ENCODE measurements around the gene CTNNBIP1.

CTNNBIP1 gene

GRCh38 chr1:9903801-9904527 is 6.1 kb downstream of the CTNNBIP1 start:
- no peak for DNase-seq

GRCh38 chr1:9902060-9902452 is 8.0 kb downstream of the CTNNBIP1 start:
- DNase-seq = no peak

DNA sequence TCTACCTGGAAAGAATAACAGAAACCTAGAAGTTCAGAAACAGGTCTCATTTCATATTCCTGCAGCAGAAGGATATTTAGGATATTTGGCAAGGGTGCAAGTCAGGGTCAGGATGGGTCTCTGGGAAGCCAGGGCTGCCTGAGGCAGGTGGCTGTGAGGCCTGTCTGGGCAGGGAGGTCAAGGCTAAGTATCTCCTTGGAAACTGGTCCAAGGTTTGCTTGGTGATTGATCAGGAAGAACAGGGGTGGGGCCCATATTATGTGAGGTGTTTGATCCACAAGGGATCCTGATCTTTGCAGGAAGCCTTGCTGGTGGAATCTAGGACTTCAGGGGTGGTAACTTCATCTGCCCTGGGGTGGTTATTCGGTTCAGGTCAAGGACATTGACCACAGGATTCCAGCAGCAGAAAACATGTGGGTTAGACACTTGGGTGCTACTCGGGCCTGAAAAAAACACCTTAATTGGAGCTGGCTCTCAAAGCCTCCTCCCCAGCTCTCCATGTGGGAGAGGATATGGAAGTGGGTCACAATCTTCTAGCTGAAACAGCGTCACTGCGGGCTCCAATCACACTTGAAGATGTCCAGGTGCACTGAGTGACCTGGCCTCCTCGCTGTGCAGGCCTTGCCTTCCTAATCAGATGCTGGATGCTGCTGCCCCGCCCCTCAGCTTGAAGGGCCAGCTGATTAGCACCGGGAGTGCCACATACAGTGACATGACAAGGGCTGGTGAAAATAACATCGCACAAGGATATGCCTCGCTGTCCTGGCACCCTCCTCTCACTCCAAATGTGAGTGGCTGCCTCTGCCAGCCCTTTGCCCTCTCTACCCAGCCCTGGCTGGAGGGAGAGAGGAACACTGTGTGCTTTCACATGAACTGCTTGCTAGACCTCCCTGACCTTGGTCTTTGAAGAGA is 8.7 kb downstream of the CTNNBIP1 start:
- DNase-seq = no peak

- peak; percentile 88 to 93 for DNase-seq
Measured at GRCh38 chr1:9900142-9901043, 9.7 kb downstream of the CTNNBIP1 start.

DNA sequence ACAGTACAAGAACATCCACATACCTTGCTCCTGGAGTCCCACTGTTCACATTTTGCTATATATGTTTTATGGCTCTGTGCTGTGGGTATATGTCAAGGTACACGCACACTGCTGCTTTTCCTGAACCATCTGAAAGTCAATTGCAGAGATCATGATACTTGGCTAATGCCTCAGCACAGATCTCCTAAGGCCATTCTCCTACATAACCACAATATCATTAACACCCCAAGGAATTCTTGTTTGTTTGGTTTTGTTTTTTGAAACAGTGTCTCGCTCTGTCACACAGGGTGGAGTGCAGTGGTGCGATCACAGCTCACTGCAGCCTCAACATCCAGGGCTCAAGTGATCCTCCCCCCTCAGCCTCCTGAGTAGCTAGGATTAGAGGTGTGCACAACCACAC is 16.0 kb downstream of the CTNNBIP1 start:
- no peak for DNase-seq

- peak; percentile 91 for DNase-seq
Measured at GRCh38 chr1:9892563-9893528, 17.2 kb downstream of the CTNNBIP1 start.

GRCh38 chr1:9891207-9891606 is 18.9 kb downstream of the CTNNBIP1 start:
- DNase-seq = no peak

DNA sequence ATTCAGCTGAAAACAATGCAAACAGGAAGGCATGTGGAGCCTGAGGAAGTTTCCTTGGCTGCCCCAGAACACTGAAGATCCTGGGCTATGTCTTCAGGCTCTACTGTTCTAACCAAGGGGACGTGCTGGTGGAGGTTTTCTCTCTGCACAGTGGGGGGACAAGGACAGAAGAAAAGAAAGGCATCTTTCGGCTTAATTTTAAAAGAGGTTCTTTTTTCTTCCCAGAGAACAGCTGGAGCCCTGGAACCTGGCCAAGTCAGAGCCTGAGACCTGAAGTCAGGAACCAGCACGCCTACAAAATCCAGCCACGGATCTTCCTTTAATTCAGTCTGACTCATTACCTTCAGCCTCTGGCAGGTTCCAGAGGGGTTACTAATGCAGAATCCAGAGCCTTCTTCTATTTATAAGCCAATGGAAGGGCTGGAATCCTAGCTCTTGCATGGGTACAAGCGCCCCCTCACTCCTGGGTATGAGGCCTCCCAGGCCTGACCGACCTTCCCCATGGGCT is 19.8 kb downstream of the CTNNBIP1 start:
- peak; percentile 50 for DNase-seq

- DNase-seq = peak in 1 of 2 experiments; percentile 10
Measured at GRCh38 chr1:9889411-9889810, 20.7 kb downstream of the CTNNBIP1 start.

- DNase-seq = no peak
Measured at GRCh38 chr1:9888886-9889285, 21.2 kb downstream of the CTNNBIP1 start.

DNA sequence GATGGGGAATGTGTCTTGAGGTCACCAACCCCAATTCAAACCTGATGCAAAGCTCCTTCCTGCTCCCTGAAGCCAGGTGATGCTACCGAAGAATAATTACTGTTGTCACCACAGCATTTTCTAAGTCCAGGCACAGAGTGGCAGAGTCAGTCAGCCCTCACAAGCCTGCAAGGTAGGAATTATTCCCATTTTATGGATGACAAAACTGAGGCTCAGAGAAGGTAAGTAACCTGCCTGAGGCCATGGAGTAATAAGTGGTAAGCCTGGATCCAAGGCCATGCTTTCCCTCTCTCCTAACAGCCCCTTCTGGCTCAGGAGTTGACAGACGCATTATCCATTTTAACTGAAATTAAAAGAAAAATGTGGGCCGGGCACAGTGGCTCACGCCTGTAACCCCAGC is 23.0 kb downstream of the CTNNBIP1 start:
- no peak for DNase-seq

- DNase-seq = no peak
Measured at GRCh38 chr1:9886092-9886742, 23.9 kb downstream of the CTNNBIP1 start.

DNA sequence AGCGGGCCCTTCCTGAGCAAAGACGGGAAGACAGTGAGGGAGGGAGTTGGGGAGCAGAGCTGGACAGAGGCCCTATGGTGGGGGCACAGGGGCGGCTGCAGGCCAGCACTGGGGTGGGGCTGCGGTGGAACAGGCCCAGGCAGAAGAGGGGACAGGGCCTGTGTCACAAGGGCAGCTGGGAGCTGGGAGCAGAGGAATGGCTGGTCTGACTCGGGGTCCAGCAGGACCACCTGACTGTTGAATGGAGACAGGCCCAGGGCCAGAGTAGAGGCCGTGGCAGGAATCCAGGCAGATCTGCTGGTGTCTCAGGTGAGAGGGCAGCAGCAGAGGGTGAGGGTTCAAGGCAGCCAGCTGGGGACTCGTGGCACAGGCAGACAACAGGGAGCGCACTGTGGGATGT is 25.3 kb downstream of the CTNNBIP1 start:
- no peak for DNase-seq

- no peak for DNase-seq
Measured at GRCh38 chr1:9883585-9884449, 26.3 kb downstream of the CTNNBIP1 start.

GRCh38 chr1:9882945-9883303 is 27.1 kb downstream of the CTNNBIP1 start:
- no peak for DNase-seq

GRCh38 chr1:9882296-9882944 is 27.6 kb downstream of the CTNNBIP1 start:
- DNase-seq = peak in 1 of 2 experiments; percentile 37

DNA sequence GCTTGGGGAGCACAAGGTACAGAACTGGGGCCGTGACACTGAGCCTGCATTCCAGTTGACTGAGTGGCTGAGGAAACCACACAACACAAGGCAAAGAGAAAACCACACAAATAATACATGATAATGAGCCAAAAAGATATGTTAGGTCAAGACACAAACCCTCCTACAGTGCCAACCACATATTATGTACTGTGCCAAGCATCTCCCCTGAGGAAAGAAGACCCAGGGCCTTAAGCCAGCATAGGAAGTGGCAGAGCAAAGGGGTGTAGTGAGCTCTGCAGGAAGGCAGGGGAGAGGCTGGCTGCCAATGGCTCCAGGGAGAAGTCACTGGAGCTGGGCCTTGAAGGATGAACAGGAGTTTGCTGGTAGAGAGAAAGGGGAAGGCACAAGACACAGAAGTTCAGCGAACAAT is 28.2 kb downstream of the CTNNBIP1 start:
- peak; percentile 56 to 68 for DNase-seq

- DNase-seq = no peak
Measured at GRCh38 chr1:9878404-9878803, 31.7 kb downstream of the CTNNBIP1 start.

- no peak for DNase-seq
Measured at GRCh38 chr1:9877962-9878361, 32.1 kb downstream of the CTNNBIP1 start.

DNA sequence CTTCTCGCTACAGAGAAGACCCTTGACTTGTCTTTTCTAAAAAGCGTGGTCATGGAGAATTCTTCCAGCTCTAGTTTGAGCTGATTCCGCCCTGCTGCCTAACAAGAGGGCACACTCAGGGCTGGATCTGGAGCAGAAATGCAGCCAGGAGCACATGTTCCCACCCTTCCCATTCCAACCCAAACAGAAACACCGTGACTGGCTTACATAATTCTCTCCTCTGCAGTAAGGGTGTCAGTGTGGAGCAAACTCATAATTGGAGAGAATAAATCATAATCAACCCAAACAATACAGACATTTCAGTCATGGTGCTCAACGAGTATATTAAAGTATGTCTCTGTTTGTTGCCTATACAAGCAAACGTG is 34.5 kb downstream of the CTNNBIP1 start:
- no peak for DNase-seq

All from Kasumi-1 (cell line).